VCaP (cell line): ENCODE data around the gene MID1.

Experiments used
- H3K27ac ChIP-seq: fragments of 450-650 bp; 2 replicates; pipeline ENCODE4 v1.5.1; 2017
- CTCF ChIP-seq: fragments of 450-650 bp; conservative IDR thresholded peaks from 2 replicates; pipeline ENCODE4 v1.5.1; 2017; ENCODE audit warnings: mild to moderate bottlenecking, moderate library complexity

MID1 gene

GRCh38 chrX:10529344-10529743, 91.0 kb downstream of the MID1 start:
- no peak for TF ChIP-seq CTCF
- H3K27ac ChIP-seq = no peak overlapping the region

GRCh38 chrX:10526451-10526850, 93.9 kb downstream of the MID1 start:
- TF ChIP-seq CTCF = no peak
- H3K27ac ChIP-seq = no peak overlapping the region

GRCh38 chrX:10525381-10526120, 94.8 kb downstream of the MID1 start:
- H3K27ac ChIP-seq = no peak overlapping the region
- no peak for TF ChIP-seq CTCF

- no peak for TF ChIP-seq CTCF
- H3K27ac ChIP-seq = no peak overlapping the region
These were observed 95.8 kb downstream of the MID1 start for GRCh38 chrX:10524578-10524977.

GRCh38 chrX:10519761-10520160, 100.6 kb downstream of the MID1 start:
- H3K27ac ChIP-seq = no peak overlapping the region
- TF ChIP-seq CTCF = no peak

GRCh38 chrX:10519278-10519677, 101.1 kb downstream of the MID1 start:
- no peak for TF ChIP-seq CTCF
- no peak overlapping the region for H3K27ac ChIP-seq

- H3K27ac ChIP-seq = no peak overlapping the region
- TF ChIP-seq CTCF = no peak
These were observed 102.3 kb downstream of the MID1 start for GRCh38 chrX:10518073-10518472.
